Stomach (tissue), 4 donors: Measurements from ENCODE around the gene GABBR1.

Experiments
- POLR2A ChIP-seq, 4 donors: fragments of 450-650 bp; IDR thresholded peaks; one replicate each; pipeline ENCODE4 v1.6.1; 2016; ENCODE audit warnings: antibody characterized with exemption in 4 of 4, control low read depth in 2 of 4, mild to moderate bottlenecking in 1 of 4, moderate library complexity in 1 of 4
- TF ChIP-seq, protein P1 (sequence below), 7 experiments: fragments of 450-650 bp in 4 of 7; fragments of 200-600 bp in 3 of 7; sonication (generic) in 3 of 7; IDR thresholded peaks; one replicate each; pipeline ENCODE4 v1.5.1; 2016 to 2019; ENCODE audit warnings: antibody characterized with exemption in 7 of 7, control low read depth in 2 of 7, mild to moderate bottlenecking in 1 of 7

GRCh38 chr6:29655658-29656057 is 22.7 kb upstream of the GABBR1 start:
- TF ChIP-seq POLR2A (IDR thresholded peaks at IDR 0.05): no peak
- TF ChIP-seq, protein P1, sequence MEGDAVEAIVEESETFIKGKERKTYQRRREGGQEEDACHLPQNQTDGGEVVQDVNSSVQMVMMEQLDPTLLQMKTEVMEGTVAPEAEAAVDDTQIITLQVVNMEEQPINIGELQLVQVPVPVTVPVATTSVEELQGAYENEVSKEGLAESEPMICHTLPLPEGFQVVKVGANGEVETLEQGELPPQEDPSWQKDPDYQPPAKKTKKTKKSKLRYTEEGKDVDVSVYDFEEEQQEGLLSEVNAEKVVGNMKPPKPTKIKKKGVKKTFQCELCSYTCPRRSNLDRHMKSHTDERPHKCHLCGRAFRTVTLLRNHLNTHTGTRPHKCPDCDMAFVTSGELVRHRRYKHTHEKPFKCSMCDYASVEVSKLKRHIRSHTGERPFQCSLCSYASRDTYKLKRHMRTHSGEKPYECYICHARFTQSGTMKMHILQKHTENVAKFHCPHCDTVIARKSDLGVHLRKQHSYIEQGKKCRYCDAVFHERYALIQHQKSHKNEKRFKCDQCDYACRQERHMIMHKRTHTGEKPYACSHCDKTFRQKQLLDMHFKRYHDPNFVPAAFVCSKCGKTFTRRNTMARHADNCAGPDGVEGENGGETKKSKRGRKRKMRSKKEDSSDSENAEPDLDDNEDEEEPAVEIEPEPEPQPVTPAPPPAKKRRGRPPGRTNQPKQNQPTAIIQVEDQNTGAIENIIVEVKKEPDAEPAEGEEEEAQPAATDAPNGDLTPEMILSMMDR (IDR thresholded peaks at IDR 0.05): no peak
